ENCODE results near the gene ADAMTSL5.

GRCh38 chr19:1513499-1514294, 878 bp upstream of the ADAMTSL5 start:
- TF ChIP-seq CTCF (IDR thresholded peaks at IDR 0.05) (peak in 1 of 2 donors; percentile 59), POLR2AphosphoS5 (IDR thresholded peaks at IDR 0.05) (no peak), EP300 (IDR thresholded peaks at IDR 0.05) (no peak)

Data from suprapubic skin (tissue), 4 donors.